HepG2 (cell line): ENCODE data around the gene SOWAHA.

Source experiments
- BORCS8-MEF2B ChIP-seq: sonication (generic); formaldehyde crosslinking; IDR thresholded peaks from 2 replicates; pipeline ENCODE4 v1.8.0; 2022; ENCODE audit warnings: mild to moderate bottlenecking, missing genetic modification reagents
- CTCF ChIP-seq: sonication (generic); formaldehyde crosslinking; IDR thresholded peaks from 2 replicates; pipeline ENCODE4 v1.5.0; 2020; ENCODE audit warnings: mild to moderate bottlenecking, missing genetic modification reagents, moderate library complexity
- HOXA7 ChIP-seq: sonication (generic); formaldehyde crosslinking; IDR thresholded peaks from 2 replicates; pipeline ENCODE4 v1.8.1; 2022; ENCODE audit warnings: mild to moderate bottlenecking, missing genetic modification reagents, moderate library complexity
- NR2C2 ChIP-seq: sonication (generic); formaldehyde crosslinking; IDR thresholded peaks from 2 replicates; pipeline ENCODE4 v1.4.0; 2020; ENCODE audit warnings: missing genetic modification reagents, mild to moderate bottlenecking, moderate library complexity, borderline replicate concordance
- POLR2A ChIP-seq, 2 experiments: IDR thresholded peaks; 2 replicates each; pipeline ENCODE4 v1.6.1; 2011; ENCODE audit warnings: low read depth in 2 of 2, low read length in 2 of 2, mild to moderate bottlenecking in 1 of 2, moderate library complexity in 1 of 2; ENCODE audit not compliant: insufficient read depth in 1 of 2
- RNF219 ChIP-seq: sonication (generic); formaldehyde crosslinking; IDR thresholded peaks from 2 replicates; pipeline ENCODE4 v1.5.0; 2020; ENCODE audit warnings: mild to moderate bottlenecking, missing genetic modification reagents
- YY1 ChIP-seq: IDR thresholded peaks from 2 replicates; pipeline ENCODE4 v1.6.1; 2011; ENCODE audit warnings: low read length, low read depth, moderate library complexity, mild to moderate bottlenecking; ENCODE audit not compliant: insufficient read depth, insufficient replicate concordance
- ZBTB34 ChIP-seq: sonication (generic); formaldehyde crosslinking; IDR thresholded peaks from 2 replicates; pipeline ENCODE4 v1.8.0; 2022; ENCODE audit warnings: mild to moderate bottlenecking, missing genetic modification reagents
- ZFX ChIP-seq: sonication (generic); formaldehyde crosslinking; IDR thresholded peaks from 2 replicates; pipeline ENCODE4 v1.4.0; 2020; ENCODE audit warnings: mild to moderate bottlenecking, low read depth, missing genetic modification reagents, moderate library complexity
- ZNF207 ChIP-seq: fragments of 450-650 bp; IDR thresholded peaks from 2 replicates; pipeline ENCODE4 v1.6.1; 2016; ENCODE audit warnings: antibody characterized with exemption, borderline replicate concordance

- TF ChIP-seq NR2C2 (no peak), ZFX (CRISPR knock-in tag) (no peak), CTCF (no peak), ZBTB34 (CRISPR knock-in tag) (no peak), YY1 (no peak), ZNF207 (no peak), RNF219 (CRISPR knock-in tag) (no peak), HOXA7 (no peak), BORCS8-MEF2B (no peak), POLR2A (IDR thresholded peaks at IDR 0.05; ENCODE audit: insufficient read depth in 1 of 2, low read depth in 2 of 2, low read length in 2 of 2) (no peak)
Measured at GRCh38 chr5:132823481-132824050, 10.5 kb downstream of the SOWAHA start.
